ENCODE results near the gene FAM107A.

DNA sequence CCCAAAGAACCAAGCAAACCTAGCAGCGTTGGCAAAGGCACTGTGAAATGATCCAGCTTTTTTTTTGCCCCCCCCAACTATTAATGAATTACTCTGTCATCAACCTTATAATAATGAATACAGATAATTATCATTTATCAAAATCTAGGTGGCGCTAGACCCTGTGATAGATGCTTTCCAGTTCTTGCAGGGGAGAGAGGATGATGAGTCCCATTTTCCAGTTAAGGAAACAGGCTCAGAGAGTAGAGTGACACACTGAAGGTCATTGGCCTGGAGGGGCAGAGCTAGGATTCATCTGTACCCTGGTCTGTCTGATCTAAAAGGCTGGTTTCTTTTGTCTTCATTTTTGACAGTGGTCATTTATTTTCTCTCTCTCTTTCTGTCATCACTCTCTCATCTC, 45.2 kb downstream of the FAM107A start:
- TF ChIP-seq CTCF (IDR thresholded peaks at IDR 0.05; ENCODE audit: low read depth, low read length) (peak; percentile 31), EZH2phosphoT487 (IDR thresholded peaks at IDR 0.05; ENCODE audit: low read depth) (no peak)

Measured in OCI-LY3 (cell line).